Stimulated activated CD8-positive, alpha-beta memory T cell treated with anti-CD3 and anti-CD28 coated beads, Interleukin-15, amount 100 ng/mL, for 4 hours (primary cell): ENCODE results near the gene ANAPC4.

Experiments used
- DNase-seq, 2 donors: peaks; one replicate each; pipeline ENCODE4 v3.0.0-alpha.2; 2020; ENCODE audit warnings: low read depth in 2 of 2

Gene ANAPC4

GRCh38 chr4:25437926-25438325, 60.9 kb downstream of the ANAPC4 start:
- no peak for DNase-seq

GRCh38 chr4:25439918-25440477, 62.9 kb downstream of the ANAPC4 start:
- no peak for DNase-seq

GRCh38 chr4:25440478-25441030, 63.5 kb downstream of the ANAPC4 start:
- no peak for DNase-seq

GRCh38 chr4:25441519-25442117, 64.6 kb downstream of the ANAPC4 start:
- DNase-seq = no peak

- no peak for DNase-seq
Observed at GRCh38 chr4:25442863-25443307, 65.8 kb downstream of the ANAPC4 start.

- DNase-seq = no peak
Observed at GRCh38 chr4:25443851-25444250, 66.8 kb downstream of the ANAPC4 start.

GRCh38 chr4:25446611-25447010, 69.5 kb downstream of the ANAPC4 start:
- DNase-seq = no peak

- DNase-seq = no peak
Observed at GRCh38 chr4:25448379-25449109, 71.5 kb downstream of the ANAPC4 start.

GRCh38 chr4:25449270-25449669, 72.2 kb downstream of the ANAPC4 start:
- no peak for DNase-seq

- DNase-seq = no peak
Observed at GRCh38 chr4:25449688-25450087, 72.6 kb downstream of the ANAPC4 start.

- no peak for DNase-seq
Observed at GRCh38 chr4:25450491-25450901, 73.4 kb downstream of the ANAPC4 start.

- no peak for DNase-seq
Observed at GRCh38 chr4:25451676-25452075, 74.6 kb downstream of the ANAPC4 start.

- no peak for DNase-seq
Observed at GRCh38 chr4:25452081-25452480, 75.0 kb downstream of the ANAPC4 start.

- DNase-seq = no peak
Observed at GRCh38 chr4:25454476-25454875, 77.4 kb downstream of the ANAPC4 start.

GRCh38 chr4:25457053-25457715, 80.1 kb downstream of the ANAPC4 start:
- DNase-seq = no peak

GRCh38 chr4:25466966-25467697, 90.1 kb downstream of the ANAPC4 start:
- DNase-seq = no peak

- no peak for DNase-seq
Observed at GRCh38 chr4:25467843-25468242, 90.8 kb downstream of the ANAPC4 start.
